Measurements from ENCODE around the gene ESF1.

ESF1 gene

GRCh38 chr20:13819885-13820645, 35.3 kb upstream of the ESF1 start:
- DNase-seq (ENCODE audit: insufficient read length, low spot score), result no peak
- no peak for FAIRE-seq
- peak; percentile 51 for TF ChIP-seq CTCF (IDR thresholded peaks at IDR 0.05; ENCODE audit: insufficient read depth, missing control alignments)

DNA sequence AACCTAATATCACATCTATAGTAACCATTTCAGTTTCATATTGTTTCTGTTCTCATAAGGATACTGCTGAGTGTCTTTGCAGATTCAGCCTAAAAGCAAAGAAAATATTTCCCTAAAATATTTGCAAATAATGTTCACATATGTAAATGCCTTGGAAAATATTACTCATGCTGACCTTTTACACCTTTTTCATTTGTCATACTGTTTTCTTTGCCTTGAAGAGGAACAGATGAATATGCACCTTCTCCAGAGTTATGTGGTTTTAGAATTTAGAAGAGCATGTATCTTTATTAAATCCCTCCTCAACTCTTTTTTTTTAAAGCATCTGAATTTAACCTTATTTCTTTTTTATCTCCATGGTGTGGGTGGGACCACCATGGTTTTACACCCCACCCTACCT, 32.6 kb upstream of the ESF1 start:
- FAIRE-seq (no peak), DNase-seq (ENCODE audit: insufficient read length, low spot score) (no peak)
- TF ChIP-seq CTCF (IDR thresholded peaks at IDR 0.05; ENCODE audit: insufficient read depth, missing control alignments), result no peak

- no peak for TF ChIP-seq CTCF (IDR thresholded peaks at IDR 0.05; ENCODE audit: insufficient read depth, missing control alignments)
- DNase-seq (ENCODE audit: insufficient read length, low spot score) (no peak), FAIRE-seq (no peak)
Measured at GRCh38 chr20:13816757-13817156, 32.0 kb upstream of the ESF1 start.

DNA sequence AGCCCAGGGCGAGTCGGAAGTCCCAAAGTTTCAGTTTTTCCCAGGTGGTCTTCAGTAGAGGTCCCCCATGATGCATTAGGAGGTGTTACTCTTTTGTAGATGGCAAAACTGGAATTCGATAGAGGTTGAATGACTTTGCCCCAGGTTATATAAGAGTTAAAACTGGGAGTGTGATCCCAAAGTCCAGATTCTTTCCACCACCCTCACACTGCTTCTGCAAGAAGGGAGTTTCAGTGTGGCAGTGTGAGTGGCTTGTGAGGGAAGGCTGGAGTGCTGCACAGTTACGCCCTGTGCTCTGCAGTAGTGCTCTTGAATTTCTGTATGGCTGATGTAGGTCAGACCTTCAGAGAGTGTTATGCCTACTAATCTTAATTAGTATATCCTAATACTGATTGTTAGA, 30.0 kb upstream of the ESF1 start:
- no peak for TF ChIP-seq CTCF (IDR thresholded peaks at IDR 0.05; ENCODE audit: insufficient read depth, missing control alignments)
- no peak for DNase-seq (ENCODE audit: insufficient read length, low spot score)
- no peak for FAIRE-seq

DNA sequence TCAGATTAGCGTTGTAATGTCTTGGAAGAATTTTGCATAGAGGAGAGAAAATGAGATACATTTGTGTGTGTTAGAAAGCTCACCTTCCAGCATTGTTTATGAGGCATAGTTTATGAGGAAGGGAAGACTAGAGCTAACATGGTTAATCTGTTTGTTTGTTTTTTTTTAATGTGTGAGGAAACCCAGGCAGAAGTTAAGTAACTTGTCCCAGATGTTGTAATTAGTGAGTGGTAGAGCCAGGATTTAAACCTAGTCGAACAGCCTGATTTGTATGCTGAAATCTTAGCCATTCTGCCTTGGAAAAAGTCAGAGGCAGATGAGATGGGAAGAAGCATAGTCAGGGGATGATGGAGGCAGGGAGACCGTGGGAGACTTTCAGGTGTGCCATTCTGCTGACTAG, 29.2 kb upstream of the ESF1 start:
- TF ChIP-seq CTCF (IDR thresholded peaks at IDR 0.05; ENCODE audit: insufficient read depth, missing control alignments), result no peak
- DNase-seq (ENCODE audit: insufficient read length, low spot score) (no peak), FAIRE-seq (no peak)

DNA sequence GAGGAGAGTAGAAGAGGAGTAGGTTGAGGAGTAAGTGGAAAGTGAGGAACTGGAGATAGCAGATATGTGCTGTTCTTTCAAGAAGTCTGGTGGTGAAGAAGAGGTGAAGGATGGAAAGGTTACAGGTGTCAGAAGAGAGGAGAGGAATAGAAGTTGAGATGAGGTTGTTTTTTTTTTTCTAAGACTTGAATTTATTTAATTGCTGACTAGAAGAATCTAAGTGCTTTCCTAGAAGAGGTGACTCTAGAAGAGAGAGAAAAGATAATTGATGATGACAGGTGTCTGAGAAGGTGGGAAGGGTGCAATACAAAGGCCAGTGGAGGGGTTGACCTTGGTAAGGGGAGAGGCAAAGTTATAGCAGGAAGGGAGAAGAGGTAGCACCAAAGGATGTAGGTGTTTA, 25.7 kb upstream of the ESF1 start:
- FAIRE-seq (no peak), DNase-seq (ENCODE audit: insufficient read length, low spot score) (no peak)
- no peak for TF ChIP-seq CTCF (IDR thresholded peaks at IDR 0.05; ENCODE audit: insufficient read depth, missing control alignments)

DNA sequence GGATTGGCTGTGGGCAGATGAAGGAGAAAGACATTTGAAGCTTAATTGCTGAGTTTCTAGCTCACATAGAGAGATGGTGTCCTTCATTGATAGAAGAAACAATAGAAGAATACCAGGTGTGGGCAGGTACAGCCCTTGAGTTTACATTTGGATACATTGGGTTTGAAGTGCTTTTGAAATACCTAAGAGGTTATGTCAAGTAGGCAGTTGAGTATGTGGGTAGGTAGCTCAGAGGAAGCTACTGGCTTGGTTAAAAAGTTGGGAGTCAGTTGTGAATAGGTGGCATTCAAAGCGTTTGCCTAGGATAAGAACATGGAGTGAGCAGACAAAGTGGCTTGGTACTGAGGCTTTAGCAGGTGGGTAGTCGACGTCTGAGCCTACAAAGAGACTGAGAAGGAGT, 25.1 kb upstream of the ESF1 start:
- DNase-seq (ENCODE audit: insufficient read length, low spot score) (no peak), FAIRE-seq (no peak)
- no peak for TF ChIP-seq CTCF (IDR thresholded peaks at IDR 0.05; ENCODE audit: insufficient read depth, missing control alignments)

Data from D721Med (cell line).